Esophagus muscularis mucosa (tissue), 4 donors: Measurements from ENCODE around the gene SMIM45.

Experiments used
- CTCF ChIP-seq, 3 experiments: fragments of 200-600 bp in 2 of 3; fragments of 450-650 bp in 1 of 3; sonication (generic) in 2 of 3; IDR thresholded peaks; one replicate each; pipeline ENCODE4 v1.5.1; 2017 to 2019; ENCODE audit warnings: antibody characterized with exemption in 3 of 3, mild to moderate bottlenecking in 2 of 3, moderate library complexity in 1 of 3
- EP300 ChIP-seq: sonication (generic); formaldehyde crosslinking; IDR thresholded peaks from one replicate; pipeline ENCODE4 v1.6.1; 2017; ENCODE audit warnings: antibody characterized with exemption
- POLR2AphosphoS5 ChIP-seq, 2 donors: sonication (generic); formaldehyde crosslinking; IDR thresholded peaks; one replicate each; pipeline ENCODE4 v1.6.1; 2017; ENCODE audit warnings: antibody characterized with exemption in 2 of 2

- no peak for TF ChIP-seq POLR2AphosphoS5 (IDR thresholded peaks at IDR 0.05)
- no peak for TF ChIP-seq CTCF (IDR thresholded peaks at IDR 0.05)
- no peak for TF ChIP-seq EP300
Observed at GRCh38 chr22:41922940-41923594, 28.9 kb upstream of the SMIM45 start.
